Amygdala (tissue), 56 donors: Measurements from ENCODE around the gene ANO6.
A peak's percentile ranks its signal among the peaks of the same experiment; 100 is the strongest.

Experiments
- DNase-seq, 56 donors: peaks; one replicate each; lab custom pipeline; 2025; lab: John Stamatoyannopoulos, UW

The ANO6 gene

DNA sequence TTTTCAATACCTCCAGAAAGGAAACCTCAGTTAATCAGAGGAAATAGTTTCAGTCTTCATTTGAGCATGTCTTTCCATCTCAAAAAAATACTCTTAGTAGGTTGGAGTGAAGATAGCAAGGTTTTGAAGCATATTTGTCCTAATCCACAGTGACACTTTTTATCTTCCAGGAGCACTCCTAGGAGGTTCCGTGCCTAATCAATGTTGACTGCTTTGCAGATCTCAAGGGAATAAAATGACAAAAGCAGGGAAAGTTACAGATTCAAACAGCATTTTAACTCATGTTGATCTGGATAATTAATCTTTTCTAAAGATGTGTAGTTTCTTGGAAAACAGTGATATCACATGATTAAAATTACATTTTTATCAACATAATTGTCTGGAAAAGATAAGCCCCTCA, 213.9 kb downstream of the ANO6 start:
- DNase-seq: no peak

DNA sequence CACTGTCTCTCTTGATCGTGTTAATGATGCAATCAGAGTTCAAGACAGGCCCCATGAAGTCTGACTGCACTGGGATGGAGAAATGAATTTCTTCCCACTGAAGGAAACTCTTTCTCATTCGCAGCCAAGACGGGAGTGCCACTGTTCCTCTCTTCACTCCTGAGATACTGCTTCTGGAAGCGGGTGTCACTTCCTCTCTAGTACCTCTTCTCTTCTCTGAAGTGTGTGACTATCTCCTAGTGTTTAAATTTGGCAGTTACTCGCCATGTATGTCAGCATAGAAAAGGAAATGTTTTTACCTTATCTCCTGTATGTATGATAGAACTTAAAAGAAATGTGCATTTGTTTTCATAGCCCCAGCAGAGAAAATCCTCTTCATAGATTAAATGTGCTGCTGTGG, 215.2 kb downstream of the ANO6 start:
- no peak for DNase-seq

DNA sequence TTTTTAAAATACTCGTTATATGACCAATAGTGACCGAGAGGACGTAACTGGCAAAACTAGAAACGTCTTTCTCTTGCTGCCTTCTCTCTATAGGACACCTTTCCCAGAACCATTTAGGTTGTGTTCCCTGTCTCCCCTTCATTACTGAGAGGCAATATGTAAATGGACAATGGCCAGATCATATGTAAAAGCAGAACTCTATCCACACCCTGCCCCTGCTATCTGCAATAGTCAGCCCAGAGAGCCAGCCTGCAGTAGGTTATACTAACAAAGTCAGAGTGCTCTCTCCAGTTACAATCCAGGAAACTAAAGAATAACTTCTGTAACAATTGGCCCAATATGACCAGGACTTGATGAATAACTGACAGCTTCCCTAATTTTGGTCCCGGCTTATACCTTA, 216.8 kb downstream of the ANO6 start:
- no peak for DNase-seq

DNA sequence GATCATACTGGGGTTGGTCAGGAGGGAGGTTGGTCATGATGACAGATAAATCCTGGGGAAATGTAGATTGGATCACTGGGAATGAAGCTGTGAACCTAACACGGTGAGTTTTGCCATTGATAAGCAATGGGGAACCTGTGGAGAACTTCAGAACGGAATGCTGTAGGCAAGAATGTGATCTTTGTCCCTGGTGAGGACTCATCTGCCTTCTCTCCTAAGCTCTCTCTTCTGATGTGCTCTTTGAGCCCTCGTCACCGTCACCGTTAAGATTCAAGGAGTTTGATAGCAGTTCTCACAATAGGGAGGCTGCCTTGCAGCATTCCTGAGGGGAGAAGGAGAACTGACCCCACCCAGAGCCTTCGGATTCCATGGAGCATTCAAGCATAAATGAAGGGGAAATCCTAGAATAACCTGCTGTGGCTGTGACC, 217.6 kb downstream of the ANO6 start:
- no peak for DNase-seq

DNA sequence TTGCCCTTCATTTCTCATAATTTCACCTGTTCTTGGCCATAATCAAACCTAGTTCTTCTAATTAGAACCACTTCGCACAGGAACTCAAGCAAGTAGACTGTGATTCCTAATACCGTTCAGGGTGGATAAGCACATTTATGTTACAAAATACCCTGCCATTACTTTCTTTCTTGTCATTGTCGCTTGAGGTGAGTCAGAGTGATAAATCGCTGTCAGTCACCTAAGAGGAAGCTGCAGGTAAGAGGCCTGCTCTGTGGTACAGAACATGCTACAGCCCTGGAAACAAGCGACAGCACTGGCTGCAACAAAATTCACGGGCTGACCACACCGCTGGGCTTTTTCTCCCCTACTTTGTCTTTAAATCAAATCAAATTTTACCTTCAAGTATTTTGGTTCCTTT, 218.2 kb downstream of the ANO6 start:
- DNase-seq: no peak

DNA sequence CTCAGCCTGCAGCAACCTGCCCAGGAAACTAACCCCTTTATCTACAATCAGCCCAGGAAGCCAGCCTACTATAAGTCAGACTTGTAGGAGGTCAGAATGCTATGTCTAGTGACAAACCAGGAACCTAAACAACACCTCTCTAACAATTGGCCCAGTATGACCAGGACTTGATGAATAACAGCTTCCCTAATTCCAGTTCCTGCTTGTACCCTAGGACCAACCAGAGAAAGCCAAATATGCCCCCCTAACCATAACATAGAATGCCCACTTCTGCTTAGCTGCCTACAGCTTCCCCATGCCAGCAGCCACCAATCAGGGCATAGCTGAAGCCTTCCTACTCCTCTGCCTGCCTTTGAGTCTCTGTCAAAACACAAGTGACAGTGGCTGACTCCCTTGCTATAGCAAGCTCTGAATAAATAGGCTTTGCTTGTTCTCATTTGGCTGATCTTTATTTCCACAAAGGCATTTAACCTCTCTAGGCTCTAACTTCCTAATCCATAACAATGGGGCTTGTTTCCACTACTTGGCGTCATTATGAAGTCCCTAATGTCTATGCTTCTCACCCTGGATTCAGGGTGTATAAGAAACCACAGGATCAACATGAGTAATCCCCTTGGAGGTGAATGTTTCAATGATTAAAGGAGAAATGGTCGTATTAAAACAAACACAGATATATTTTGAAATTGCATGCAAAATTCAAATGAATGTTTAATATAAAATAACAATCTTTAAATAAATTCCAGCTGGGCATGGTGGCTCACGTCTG, 220.2 kb downstream of the ANO6 start:
- peak in 2 of 56 donors; percentile 1 for DNase-seq

DNA sequence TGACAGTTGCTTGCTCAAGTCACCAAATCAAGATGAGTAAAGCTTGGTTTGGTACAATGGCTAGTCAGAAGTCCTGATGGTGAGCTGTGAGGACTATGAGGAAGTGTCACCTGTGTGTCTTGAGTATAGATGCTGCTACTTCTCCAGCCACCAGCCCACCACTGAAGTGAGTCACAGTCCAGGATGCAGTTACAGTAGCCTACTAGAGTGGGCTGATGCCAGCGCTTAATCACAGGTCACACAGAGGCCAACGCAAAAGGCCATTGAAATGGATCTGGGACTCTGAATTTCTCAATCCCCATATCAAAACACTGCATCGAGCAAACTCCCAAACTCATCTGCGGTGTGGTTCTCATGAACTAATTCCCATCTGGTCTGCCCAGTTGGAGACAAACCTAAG, 223.1 kb downstream of the ANO6 start:
- no peak for DNase-seq

DNA sequence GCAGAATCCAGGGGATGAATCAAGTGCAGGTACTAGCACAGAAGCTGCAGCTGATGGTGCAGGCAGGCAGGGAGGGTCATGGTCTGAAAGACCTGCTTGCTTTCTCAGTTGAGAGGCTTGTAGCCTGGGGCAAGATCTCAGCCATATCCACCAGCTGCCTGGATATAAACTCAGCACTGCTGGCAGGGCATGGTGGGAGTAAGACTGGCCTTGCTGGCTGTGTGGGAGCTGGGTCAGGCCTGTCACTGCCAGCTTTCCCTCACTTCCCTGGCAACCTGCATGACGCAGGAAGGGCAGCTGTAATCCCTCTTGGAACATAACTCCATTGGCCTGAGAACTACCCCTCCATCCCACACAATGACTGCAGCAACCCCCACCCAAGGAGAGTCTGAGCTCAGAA, 230.1 kb downstream of the ANO6 start:
- DNase-seq: no peak

DNA sequence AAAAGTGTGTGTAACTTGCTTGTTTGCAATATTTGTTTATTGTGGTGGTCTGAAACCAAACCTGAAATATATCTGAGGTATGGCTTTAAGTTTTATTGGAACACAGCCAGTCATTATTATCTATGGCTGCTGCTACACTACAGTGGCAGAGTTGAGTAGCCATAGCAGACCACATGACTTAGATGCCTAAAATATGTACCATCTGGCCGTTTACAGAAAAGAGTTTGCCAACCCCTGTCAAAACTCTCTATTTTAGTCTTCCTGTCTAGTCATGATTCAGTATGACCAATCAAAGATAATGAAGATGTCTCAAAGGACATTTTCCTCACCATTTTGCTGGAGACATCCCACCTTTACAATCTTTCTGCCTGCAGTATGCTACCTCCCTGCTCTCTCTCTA, 242.3 kb downstream of the ANO6 start:
- no peak for DNase-seq

DNA sequence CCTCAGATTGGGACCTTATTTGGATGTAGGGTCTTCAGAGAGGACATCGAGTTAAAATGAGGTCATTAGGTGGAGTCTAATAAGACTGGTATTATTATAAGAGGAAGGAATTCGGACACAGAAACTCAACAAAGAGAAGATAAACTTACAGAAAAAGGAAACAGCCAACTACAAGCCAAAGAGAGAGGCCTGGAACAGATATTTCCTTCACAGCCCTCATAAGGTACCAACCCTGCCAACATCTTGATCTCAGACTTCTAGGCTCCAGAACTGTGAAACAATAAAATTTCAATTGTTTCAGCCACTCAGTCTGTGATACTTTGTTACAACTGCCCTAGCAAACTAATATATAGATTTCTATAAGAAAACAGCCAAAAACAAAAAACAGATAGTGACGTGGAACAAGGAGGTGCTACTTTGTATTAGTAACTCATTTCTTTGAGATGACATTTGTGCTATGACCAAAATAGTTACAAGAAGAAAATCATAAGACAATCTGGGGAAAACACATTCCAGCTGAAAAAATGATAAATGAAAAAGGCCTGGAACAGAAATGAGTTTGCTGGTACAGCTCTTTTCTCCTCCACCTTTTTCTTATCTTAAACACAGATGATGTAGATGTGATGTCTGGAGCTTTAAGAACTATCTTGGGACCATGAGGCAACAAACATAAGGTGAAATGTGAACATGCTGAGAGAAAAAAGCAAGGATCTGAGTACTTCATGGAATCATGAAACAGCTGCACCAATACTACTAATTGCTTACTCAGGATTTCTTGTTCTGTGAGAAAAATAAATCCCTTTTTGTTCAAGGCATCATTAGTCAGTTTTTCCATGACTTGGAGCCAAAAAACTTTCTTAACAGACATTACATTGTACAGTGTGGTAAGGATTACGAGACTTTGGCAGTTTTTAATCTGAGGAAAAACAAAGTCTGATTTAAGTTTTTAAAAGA, 243.2 kb downstream of the ANO6 start:
- no peak for DNase-seq

DNA sequence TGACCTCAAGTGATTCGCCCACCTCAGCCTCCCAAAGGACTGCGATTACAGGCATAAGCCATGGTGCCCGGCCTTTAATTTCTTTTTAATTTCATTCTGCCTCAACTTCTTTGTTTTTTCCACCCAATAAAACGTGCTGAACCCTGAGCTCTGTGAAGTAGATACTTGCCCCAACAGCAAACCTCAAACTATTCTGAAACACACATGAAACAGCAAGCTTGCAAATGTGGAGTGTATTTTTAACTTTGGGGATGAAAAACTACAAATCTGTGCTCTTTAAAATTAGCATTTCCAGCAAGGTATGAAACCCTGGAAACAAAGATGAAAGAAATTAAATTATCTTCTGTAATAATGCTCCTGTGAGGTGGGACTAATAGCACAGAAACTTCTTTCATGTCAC, 246.6 kb downstream of the ANO6 start:
- DNase-seq: no peak

DNA sequence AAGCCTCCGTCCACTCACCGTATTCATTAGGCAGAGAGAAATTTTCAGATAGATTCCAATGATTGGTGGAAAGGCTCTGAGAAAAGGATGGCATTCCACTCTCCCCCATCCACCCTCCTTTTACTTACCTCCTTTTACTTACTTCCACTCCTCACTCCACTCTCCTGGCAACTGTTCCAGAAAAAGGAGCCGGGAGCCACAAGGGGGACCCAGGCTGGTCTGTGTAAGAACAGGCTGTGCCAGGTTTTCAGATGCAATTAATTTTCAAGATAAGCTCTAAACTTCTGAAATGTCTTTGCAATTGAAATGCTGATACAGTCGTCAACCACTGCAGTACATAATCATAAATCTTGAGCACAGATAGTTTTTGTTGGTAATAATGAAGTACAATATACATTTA, 248.8 kb downstream of the ANO6 start:
- DNase-seq: no peak

DNA sequence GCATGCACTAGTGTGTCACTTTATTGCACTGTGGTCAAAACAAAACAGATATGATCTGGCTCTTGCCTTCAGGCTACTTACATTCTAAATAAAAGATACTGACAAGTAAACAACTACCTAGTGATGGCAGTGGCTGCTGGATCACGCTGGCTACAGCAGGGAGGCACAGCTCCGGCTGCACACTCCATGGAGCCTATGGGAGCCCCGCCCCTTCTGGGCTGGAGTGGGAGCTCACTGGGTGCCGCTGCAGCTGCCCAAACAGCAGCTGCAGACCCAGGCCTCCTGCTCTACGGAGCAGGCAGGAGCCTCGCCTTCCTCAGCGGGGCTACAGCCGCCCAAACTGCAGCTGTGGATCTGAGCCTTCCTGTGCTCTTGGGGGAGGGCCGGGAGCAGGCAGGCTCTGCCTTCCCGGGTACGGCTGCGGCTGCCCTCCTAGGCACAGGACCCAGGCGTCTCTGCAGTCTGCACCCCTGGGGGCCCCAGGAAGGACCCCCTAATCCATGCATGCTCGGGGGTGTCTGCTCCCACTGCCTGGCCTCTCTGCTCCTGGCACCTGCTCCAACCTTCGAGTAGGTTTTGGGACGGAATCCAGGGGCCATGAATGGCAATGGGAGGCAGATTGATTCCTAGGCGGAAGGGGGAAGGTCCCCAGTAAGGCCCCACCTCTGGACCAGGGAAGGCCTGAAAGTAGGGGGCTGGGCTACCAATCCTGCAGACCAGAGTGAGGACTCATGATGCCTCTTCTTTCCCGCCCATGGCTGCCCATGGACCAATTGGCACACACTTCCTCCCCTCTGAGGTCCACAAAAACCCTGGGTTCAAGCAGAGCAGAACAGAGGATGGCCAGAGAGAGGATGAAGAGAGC, 253.1 kb downstream of the ANO6 start:
- no peak for DNase-seq

DNA sequence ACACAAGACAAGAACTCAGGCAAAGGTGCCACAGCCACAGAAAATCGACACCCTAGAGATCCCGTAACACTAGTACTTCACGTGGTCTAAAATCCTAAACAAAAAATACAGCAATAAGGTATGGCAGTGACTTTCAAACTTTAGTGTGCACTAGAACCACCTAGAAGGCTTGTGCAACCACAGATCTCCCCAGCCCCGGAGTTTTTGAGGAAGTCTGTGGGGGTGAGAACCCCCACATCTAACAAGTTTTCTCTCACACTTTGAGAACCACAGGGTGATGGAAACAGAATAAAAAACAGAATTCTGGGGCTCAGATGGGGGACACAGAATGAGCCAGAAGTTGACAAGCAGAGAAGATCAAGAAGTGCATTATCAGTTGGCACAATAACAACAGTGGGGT, 254.0 kb downstream of the ANO6 start:
- DNase-seq: no peak

DNA sequence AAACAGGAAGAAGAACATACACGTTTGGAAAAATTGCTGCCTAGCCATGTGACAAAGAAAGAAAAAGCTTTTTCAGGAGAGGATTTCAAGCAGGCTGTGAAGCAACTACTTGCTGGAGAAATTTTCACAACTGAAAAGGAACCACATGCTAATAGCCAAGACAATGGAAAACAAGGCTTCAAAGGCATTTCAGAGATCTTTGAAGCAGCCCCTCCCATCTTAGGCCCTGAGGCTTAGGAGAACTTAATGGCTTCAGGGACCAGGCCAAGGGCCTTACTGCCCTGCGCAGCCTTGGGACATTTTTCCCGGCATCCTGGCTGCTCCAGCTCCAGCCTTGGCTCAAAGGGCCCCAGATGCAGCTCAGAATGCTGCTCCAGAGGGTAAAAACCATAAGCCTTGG, 257.7 kb downstream of the ANO6 start:
- no peak for DNase-seq

DNA sequence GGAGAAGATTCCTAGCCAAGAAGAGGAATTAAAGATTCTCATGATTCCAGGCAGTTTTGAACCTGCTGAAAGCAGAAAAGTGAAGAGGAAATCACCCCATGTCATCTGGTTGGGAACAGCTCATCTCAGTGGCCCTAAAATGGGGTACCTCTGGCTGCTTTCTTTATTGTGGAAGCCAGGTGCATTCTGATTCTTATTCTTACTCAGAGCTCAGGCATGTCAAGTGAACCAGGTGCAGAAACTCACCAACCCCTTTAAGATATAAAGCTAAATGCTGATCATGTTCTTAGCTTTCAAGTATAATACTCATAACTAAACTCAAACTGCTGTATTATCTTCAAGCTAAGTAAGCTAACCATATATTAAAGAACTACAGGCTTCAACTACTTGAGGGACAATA, 259.7 kb downstream of the ANO6 start:
- no peak for DNase-seq

DNA sequence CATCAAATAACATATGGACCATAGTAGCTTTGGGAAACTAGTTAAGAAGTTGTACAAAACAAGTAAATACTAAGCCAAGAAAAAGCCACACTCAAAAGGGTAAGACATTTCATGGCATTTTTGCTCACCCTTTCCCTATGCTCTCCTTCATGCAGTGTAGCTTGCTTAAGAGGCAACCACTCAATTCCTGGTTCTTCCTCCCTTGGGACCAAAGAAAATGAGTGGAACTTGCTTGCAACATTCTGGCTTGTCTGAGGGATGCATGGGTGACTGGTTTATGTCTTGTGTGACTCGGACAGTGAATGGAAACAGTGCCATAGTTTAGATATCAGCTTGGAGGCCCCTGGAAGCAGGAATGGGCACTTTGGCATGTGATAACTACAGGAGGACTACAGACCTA, 261.6 kb downstream of the ANO6 start:
- no peak for DNase-seq

DNA sequence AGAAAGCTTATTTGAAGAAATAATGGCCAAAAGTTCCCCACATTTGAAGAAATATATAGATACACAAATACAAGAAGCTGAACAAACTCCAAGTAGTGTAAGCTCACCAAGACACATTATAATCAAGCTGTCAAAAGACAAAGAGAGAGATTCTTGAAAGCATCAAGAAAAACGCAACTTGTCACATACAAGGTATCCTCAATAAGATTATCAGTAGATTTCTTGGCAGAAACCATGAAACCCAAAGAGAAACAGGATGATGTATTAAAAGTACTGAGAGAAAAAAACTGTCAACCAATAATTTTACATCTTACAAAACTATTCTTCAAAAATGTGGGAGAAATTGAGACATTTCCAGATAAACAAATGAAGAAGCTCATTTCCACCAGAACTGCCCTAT, 263.0 kb downstream of the ANO6 start:
- no peak for DNase-seq

DNA sequence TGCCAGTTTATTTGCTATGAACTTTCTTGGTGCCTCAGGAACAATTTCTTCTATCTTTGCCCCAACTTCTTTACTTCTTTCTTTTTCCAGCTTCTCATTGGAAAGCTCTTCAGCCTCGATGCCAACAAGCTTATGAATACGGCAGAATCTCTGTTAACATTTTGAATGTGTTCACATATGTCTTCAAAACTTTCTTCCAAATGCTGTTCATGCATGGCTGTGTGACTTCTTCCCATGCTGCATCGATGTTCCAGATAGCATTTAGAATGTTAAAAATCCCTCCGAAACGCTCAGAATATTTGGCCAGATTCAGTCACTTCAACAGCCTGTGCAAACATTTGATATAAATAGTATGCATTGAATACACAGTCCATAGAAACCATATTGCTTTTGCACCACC, 265.9 kb downstream of the ANO6 start:
- no peak for DNase-seq

DNA sequence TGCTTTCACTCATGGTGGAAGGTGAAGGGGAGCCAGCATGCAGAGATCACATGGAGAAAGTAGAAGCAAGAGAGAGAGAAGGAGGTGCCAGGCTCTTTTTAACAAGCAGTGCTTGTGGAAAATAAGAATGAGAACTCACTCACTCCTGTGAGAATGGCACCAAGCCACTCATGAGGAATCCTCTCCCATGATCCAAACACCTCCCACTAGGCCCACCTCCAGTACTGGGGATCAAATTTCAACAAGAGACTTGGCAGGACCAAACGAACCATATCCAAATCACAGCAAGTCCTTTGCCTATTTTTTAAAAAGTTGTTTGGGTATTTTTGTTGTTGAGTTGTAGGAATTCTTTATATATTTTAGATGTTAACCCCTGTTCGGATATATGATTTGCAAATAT, 267.7 kb downstream of the ANO6 start:
- DNase-seq: no peak
